Mucosa of stomach (tissue), 1 donor: ENCODE data around the gene ACSF2.

ENCODE experiments used
- H3K27me3 ChIP-seq: one replicate; pipeline ENCODE4 v1.7.0; 2013; ENCODE audit warnings: mild to moderate bottlenecking, low read length; ENCODE audit not compliant: control insufficient read depth, insufficient read depth
- H3K36me3 ChIP-seq: one replicate; pipeline ENCODE4 v1.7.0; 2013; ENCODE audit warnings: low read length; ENCODE audit not compliant: control insufficient read depth, insufficient read depth
- H3K4me1 ChIP-seq: one replicate; pipeline ENCODE4 v1.7.0; 2013; ENCODE audit warnings: mild to moderate bottlenecking, low read length; ENCODE audit not compliant: control insufficient read depth, insufficient read depth
- H3K4me3 ChIP-seq: one replicate; pipeline ENCODE4 v1.7.0; 2013; ENCODE audit warnings: low read length
- H3K9ac ChIP-seq: one replicate; pipeline ENCODE4 v1.7.0; 2013; ENCODE audit warnings: mild to moderate bottlenecking, low read length, moderate library complexity
- H3K9me3 ChIP-seq: one replicate; pipeline ENCODE4 v1.7.0; 2013; ENCODE audit warnings: mild to moderate bottlenecking, low read length, moderate library complexity; ENCODE audit not compliant: control insufficient read depth
- donor health status: Pancreatic carcinoma.

ACSF2 gene

DNA sequence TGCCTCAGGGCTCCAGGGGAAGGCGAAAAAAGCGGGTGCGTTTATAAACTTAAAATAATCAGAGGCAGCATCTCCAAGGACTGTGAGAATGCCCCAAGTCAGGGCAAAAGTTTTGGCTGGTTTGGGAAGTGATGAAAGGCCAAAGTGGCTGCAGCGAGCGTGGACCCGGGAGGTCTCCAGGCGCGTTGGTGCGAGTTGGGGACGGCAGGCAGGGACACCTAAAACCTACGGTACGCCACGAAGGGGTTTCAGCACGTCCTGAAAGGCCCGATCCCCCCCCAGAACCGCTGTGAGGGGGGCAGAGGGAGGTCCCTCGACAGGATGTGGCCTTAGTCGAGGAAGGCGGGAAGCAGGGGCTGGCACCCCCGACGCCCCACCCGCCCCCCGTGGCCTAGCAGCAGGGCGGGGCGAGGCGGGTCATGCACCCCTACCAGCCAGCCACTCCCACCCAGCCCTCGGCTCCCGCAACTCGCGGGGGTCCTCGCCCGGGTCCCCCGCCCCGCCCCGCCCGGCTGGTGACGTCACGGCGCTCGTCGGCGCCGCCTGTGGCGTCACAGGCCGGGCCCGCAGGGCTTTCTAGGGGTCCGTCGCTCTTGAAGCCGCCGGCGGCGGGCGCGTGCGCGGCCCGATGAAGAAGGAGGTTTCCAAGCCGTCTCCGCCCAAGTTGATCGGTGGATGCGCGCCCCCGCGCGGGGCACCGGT is 82.0 kb downstream of the ACSF2 start, which contains the start of gene MYCBPAP:
Gene MYCBPAP, plus strand, starts transcription at position 569 of the 702 bp plus-strand sequence. CDS start 236 bp downstream, outside the sequence.
- Histone ChIP-seq H3K4me1 (peaks cover 23% of the 10 kb centered on the region), H3K27me3 (no peaks in the 10 kb centered on the region), H3K4me3 (peak within 1 kb of the TSS; percentile 36), H3K36me3 (no peaks in the 10 kb centered on the region), H3K9ac (peak within 1 kb of the TSS; percentile 70), H3K9me3 (no peaks in the 10 kb centered on the region)

DNA sequence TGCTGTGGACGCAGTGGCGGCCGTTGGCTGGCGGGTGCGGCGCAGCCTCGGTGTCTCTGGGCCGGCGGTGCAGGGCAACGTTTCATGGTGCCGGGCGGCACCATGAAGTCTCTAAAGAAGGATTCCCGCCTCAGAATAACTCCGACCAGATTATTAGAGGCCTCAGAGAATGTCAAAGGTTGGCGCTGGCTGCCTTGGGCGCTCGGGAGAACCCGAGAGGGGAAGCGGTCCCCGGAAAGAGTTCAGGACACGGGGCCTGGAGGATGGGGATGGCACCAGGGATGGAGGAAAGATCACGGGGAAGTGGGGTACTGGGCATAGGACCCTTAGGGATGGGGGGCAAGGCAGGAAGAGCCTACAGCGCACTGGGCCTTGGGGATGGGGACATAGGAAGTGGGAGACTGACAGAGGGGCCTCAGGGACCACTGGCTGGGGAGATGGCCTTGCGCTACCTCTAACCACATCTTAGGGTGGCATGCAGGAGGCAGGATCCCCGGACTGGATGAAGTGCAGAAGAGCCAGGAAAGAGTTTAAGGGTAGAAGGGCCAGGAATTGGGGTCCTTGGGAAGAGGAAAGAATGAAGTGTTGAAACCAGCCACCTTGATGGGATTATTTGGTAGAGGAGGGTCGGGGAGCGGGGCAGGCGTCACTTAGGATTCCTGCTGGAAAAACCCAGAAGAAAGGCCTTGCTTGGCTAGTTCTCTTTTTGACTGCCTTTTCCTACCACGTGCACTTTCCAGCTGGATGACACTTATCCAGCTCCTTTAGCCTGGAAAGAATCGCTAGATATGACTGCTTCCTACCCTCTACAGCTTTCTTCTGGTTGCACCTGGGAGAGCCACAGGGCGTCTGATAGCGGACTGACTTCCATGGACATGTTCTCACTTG is 82.8 kb downstream of the ACSF2 start:
- Histone ChIP-seq H3K4me3 (peak overlapping the region; percentile 36), H3K9ac (peak overlapping the region; percentile 70), H3K9me3 (no peaks in the 10 kb centered on the region), H3K27me3 (no peaks in the 10 kb centered on the region), H3K4me1 (peaks cover 19% of the 10 kb centered on the region), H3K36me3 (no peaks in the 10 kb centered on the region)

DNA sequence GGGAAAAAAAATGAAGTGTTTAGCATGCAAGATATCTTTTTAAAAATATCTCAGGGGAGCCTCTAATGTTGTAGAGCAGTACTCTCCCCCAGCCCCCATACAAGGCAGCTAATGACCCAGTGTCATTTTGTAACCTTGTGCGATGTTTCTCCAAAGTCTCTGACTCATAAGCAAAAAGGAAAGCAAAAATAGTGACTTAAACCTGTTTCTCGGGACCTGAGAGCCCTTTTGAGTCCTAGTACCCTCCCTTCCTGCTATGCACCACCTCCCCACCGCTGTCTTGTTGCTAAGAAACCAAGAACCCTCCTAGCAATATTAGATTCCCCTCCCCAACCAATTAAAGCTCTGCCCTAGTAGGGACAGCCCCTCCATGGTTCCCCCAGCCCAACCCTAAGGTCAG is 85.0 kb downstream of the ACSF2 start:
- H3K36me3 ChIP-seq, result no peaks in the 10 kb centered on the region
- H3K4me1 ChIP-seq, result peaks cover 11% of the 10 kb centered on the region
- H3K9me3 ChIP-seq, result no peaks in the 10 kb centered on the region
- H3K9ac ChIP-seq, result no peak overlapping the region
- H3K27me3 ChIP-seq, result no peaks in the 10 kb centered on the region
- no peak overlapping the region for H3K4me3 ChIP-seq

DNA sequence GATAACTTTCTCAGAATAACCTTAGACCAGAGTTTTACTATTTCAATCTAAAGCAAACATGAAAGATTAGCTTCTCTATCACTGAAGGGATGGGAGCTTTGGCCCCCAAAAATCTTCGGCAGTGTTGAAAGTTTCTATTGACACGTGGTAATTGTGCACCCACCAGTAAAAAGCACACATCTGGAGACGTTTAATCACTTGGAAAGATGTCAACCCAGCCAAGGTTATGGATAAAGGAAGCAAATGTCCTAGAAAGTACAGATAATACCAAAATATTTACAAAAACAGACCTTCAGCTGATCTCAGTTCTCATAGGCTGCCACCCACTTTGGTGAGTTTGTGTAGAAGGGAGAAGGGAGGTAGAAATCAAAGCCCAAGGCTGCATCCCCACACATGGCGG is 87.5 kb downstream of the ACSF2 start:
- Histone ChIP-seq H3K9ac (no peak overlapping the region), H3K36me3 (no peaks in the 10 kb centered on the region), H3K4me3 (no peak overlapping the region), H3K27me3 (no peaks in the 10 kb centered on the region), H3K4me1 (peaks cover 7% of the 10 kb centered on the region), H3K9me3 (no peaks in the 10 kb centered on the region)

DNA sequence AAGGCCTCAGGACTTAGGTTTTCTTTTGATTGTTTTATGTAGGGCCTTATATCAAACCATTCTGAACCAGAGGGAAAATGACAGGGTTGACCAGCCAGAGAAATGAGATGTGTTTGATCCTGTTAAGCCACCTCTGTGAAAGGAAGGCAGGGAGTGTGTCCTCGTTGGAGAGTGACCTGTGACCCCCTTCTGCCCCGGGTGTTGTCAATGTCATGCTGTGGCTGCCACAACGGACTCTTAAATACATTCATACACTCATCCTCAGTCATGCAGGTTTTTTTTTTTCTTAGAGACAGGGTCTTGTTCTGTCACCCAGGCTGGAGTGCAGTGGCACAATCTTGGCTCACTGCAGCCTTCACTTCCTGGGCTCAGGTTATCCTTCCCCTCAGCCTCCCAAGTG is 88.4 kb downstream of the ACSF2 start:
- H3K9me3 ChIP-seq, result no peaks in the 10 kb centered on the region
- H3K4me3 ChIP-seq, result no peak overlapping the region
- H3K9ac ChIP-seq, result no peak overlapping the region
- H3K4me1 ChIP-seq, result peaks cover 7% of the 10 kb centered on the region
- H3K27me3 ChIP-seq, result no peaks in the 10 kb centered on the region
- no peaks in the 10 kb centered on the region for H3K36me3 ChIP-seq

DNA sequence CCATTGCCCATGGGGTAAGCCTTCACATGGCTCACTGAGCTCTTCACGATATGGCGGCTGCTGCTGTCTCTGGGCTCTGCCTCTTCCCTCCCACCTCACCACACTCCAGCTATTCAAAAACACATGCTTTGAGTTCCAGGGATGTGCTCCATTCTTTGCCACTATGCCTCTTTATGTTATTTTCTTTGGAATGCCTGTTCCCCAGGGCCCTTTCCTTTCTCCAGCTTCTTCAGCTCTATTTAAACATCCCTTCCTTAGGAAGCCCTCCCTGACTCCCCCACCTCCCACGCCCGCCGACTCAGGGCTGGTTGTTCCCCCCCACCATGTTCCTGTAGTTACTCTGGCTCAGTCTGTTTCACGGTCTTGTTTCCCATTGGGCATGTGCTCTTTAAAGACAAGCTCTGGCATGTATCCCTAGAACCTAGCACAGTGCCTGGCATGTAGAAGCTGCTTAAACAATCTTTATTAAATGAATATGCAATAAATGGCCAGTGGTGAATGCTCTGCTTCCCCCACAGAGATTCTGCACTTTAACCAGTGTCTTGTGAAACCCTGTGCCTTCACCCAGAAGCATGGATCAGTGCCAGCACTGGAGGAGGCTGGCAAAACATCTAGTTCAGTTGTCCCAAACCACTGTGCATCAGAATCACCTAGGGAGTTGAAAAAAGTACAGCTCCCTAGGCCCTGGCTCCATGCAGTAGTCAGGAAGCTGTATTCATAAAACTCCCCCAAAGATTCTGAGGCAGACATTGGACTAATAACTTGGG is 89.1 kb downstream of the ACSF2 start:
- H3K36me3 ChIP-seq, result no peaks in the 10 kb centered on the region
- H3K4me3 ChIP-seq, result no peak overlapping the region
- H3K4me1 ChIP-seq, result peaks cover 7% of the 10 kb centered on the region
- no peaks in the 10 kb centered on the region for H3K27me3 ChIP-seq
- no peaks in the 10 kb centered on the region for H3K9me3 ChIP-seq
- H3K9ac ChIP-seq, result no peak overlapping the region

DNA sequence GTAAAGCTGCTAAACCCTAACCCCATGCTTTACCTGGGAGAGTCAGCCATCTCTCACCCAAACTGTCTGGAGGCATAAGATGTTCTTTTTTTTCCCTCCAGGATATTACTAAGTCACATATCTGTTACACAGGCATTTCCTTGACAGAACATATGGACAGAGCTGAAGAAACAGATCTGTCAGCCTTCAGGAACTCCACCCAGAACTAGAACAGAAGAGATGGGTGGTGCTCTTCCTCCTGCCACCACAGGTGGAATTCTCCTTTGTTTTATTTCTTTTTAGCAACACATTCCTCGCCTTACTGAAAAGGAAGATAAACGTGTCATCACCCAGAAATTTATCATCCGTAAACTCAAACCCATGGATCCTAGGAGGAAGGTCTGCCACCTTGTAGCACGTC is 91.0 kb downstream of the ACSF2 start:
- Histone ChIP-seq H3K4me1 (peaks cover 7% of the 10 kb centered on the region), H3K36me3 (no peaks in the 10 kb centered on the region), H3K9ac (no peak overlapping the region), H3K4me3 (no peak overlapping the region), H3K9me3 (no peaks in the 10 kb centered on the region), H3K27me3 (no peaks in the 10 kb centered on the region)

DNA sequence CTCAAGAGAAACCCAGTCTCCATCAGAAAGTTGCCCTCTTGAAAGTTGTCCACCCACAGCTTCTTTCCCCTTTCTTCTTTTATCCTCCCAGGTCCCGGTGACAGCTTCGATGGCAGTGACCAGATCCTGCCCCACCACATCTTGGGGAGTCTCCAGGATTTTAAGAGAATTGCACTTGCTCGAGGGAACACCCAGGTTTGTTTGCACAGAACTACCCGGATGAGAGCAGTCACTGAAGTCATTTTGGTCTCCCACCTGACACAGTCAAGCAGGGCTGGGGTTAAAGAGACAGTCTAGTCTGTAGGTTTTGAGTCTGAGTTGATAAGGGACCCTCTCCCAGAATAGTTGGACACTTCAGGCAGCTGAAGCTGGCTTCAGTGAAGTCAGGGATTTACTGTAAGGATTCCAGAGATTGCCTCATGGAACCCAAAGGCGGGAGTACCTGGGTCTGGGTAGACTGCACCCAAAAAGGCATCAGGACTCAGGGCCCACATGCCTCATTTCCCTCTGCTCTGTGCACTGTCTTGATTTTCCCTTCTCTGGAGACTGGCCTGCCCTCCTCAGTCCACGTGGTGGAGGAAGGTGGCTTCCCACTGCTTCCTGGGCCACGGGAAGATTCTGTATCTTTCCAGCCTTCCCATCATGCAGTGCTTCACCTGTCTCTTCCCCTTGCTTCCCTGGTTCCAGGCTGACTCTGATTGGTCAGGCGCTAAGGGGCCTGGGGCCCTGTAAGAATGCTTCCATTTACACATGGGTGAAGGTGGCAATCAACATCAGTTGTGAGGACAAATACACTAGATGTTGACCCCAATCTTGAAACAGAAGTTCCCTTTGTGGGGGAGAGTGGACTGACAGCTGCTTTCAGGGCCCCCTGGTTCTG is 91.7 kb downstream of the ACSF2 start:
- H3K36me3 ChIP-seq, result no peaks in the 10 kb centered on the region
- no peak overlapping the region for H3K4me3 ChIP-seq
- peaks cover 7% of the 10 kb centered on the region for H3K4me1 ChIP-seq
- H3K9ac ChIP-seq, result no peak overlapping the region
- no peaks in the 10 kb centered on the region for H3K9me3 ChIP-seq
- H3K27me3 ChIP-seq, result no peaks in the 10 kb centered on the region

DNA sequence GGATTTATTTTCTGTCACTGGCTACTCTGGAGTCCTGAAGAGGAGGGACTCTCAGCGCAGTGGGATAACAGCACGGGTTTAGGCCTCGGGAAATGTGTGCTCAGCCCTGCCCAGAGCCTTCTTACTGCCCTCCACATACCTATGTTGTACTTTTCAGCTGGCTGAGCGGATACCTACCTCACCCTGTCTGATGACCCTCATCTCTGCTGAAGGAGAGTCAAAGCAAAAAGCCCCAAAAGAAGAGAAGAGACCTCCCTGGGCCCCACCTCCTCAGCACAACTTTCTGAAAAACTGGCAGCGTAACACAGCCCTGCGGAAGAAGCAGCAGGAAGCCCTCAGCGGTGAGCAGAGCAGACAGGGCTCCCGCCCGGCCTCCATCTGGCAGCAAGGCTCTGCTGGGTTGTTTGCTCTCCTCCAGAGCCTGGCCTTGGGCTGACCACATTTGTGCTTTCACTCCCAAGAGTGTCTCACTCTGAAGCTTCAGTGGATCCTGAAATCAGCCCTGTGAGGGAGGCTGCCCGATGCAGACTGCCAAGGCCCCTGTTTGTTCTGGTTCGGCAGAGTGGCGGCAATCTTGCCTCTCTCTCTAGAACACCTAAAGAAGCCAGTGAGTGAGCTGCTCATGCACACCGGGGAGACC is 92.5 kb downstream of the ACSF2 start:
- Histone ChIP-seq H3K9me3 (no peaks in the 10 kb centered on the region), H3K36me3 (no peaks in the 10 kb centered on the region), H3K27me3 (no peaks in the 10 kb centered on the region), H3K9ac (no peak overlapping the region), H3K4me1 (peaks cover 7% of the 10 kb centered on the region), H3K4me3 (no peak overlapping the region)

DNA sequence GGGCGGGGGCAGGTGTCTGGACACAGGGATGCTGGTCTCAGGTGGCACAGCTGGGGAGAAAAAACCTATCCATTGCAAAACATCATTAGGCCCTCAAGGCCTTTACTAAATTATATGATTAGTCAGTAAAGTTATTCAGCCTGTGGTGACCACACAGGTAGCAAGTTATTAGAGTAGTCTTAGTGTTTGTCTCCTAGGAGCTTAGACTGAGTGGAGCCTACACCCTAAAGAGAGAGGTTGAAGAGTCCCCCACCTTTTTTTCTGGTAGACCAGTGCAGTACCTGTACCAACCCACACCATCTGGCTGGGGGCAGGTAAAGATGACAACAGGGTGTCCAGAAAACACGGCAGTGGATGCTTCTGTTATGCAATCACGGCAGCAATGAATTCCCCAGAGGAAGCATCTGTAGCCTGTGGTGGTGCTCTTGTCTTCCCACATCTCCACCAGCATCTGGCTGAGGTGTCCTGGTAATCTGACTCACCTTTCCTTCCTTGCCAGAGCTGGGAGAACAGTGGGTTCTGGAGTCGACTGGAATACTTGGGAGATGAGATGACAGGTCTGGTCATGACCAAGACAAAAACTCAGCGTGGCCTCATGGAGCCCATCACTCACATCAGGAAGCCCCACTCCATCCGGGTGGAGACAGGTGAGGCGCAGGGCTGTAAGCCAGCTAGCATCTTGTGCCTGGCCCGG is 93.3 kb downstream of the ACSF2 start:
- Histone ChIP-seq H3K36me3 (no peaks in the 10 kb centered on the region), H3K9ac (no peak overlapping the region), H3K4me3 (no peak overlapping the region), H3K4me1 (peaks cover 7% of the 10 kb centered on the region), H3K9me3 (no peaks in the 10 kb centered on the region), H3K27me3 (no peaks in the 10 kb centered on the region)
